IMR-90 (cell line): ENCODE results near the gene OR2K2.

Source experiments
- FOS ChIP-seq: fragments of 150-350 bp; IDR thresholded peaks from 2 replicates; pipeline ENCODE4 v1.6.1; 2016; ENCODE audit warnings: low read depth, low read length
- MXI1 ChIP-seq: IDR thresholded peaks from 2 replicates; pipeline ENCODE4 v1.6.1; 2012; ENCODE audit warnings: low read depth, mild to moderate bottlenecking, low read length, moderate library complexity, borderline replicate concordance
- POLR2A ChIP-seq: IDR thresholded peaks from 2 replicates; pipeline ENCODE4 v1.6.1; 2012; ENCODE audit warnings: mild to moderate bottlenecking, low read depth, low read length
- RAD21 ChIP-seq: IDR thresholded peaks from 2 replicates; pipeline ENCODE4 v1.6.1; 2012; ENCODE audit warnings: low read length, improper control_type of control experiment
- RFX5 ChIP-seq: IDR thresholded peaks from 2 replicates; pipeline ENCODE4 v1.8.0; 2012; ENCODE audit warnings: low read depth, mild to moderate bottlenecking, low read length, moderate library complexity
- SMC3 ChIP-seq: fragments of 150-350 bp; IDR thresholded peaks from 2 replicates; pipeline ENCODE4 v1.6.1; 2016; ENCODE audit warnings: low read depth, mild to moderate bottlenecking, antibody characterized with exemption, low read length, moderate library complexity
- TF ChIP-seq, protein P1 (sequence below): conservative IDR thresholded peaks from 2 replicates; pipeline ENCODE4 v1.5.1; 2012; ENCODE audit warnings: mild to moderate bottlenecking, low read depth, low read length, improper control_type of control experiment

DNA sequence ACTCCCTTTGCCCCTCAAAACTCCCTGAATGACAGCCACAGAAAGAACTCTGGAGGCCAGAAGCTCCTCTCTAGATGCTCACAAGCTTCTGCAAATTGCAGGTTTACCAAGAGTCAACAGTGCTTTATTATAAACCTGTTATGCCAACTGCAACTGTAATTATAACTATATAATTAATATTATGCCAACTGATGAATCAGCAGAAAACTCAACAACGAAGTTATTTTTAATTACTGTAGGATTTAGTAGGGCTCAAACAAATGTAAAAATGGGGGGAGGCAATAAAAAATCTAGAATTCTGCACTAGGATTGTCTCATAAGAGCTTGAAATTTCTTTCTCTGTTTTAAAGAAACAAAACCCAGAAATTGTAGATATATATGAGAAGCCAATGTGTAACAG, 37.0 kb upstream of the OR2K2 start:
- TF ChIP-seq, protein P1, sequence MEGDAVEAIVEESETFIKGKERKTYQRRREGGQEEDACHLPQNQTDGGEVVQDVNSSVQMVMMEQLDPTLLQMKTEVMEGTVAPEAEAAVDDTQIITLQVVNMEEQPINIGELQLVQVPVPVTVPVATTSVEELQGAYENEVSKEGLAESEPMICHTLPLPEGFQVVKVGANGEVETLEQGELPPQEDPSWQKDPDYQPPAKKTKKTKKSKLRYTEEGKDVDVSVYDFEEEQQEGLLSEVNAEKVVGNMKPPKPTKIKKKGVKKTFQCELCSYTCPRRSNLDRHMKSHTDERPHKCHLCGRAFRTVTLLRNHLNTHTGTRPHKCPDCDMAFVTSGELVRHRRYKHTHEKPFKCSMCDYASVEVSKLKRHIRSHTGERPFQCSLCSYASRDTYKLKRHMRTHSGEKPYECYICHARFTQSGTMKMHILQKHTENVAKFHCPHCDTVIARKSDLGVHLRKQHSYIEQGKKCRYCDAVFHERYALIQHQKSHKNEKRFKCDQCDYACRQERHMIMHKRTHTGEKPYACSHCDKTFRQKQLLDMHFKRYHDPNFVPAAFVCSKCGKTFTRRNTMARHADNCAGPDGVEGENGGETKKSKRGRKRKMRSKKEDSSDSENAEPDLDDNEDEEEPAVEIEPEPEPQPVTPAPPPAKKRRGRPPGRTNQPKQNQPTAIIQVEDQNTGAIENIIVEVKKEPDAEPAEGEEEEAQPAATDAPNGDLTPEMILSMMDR: no peak
- TF ChIP-seq POLR2A (no peak), MXI1 (no peak), RAD21 (no peak), SMC3 (no peak), FOS (no peak), RFX5 (no peak)
